ENCODE data around the gene TMCC3. TPM values are rescaled to one million over a fixed set of nuclear protein-coding genes. Genes with fewer than 3 reads are reported as not detected.

Gene TMCC3
- total and polyA plus RNA-seq, 8 donors: 0.58 to 14.3 (median 5.0) TPM

GRCh38 chr12:94525951-94526350 is 124.4 kb downstream of the TMCC3 start:
- Histone ChIP-seq H3K36me3 (no peaks in the 10 kb centered on the region), H3K4me1 (no peaks in the 10 kb centered on the region), H3K27ac (no peak overlapping the region), H3K4me3 (no peak overlapping the region), H3K27me3 (no peaks in the 10 kb centered on the region), H3K9me3 (no peaks in the 10 kb centered on the region)
- intact Hi-C loops (cut with DNase I; ENCODE audit: low total_unique reads): no loop called here
- TF ChIP-seq POLR2A (IDR thresholded peaks at IDR 0.05): no peak
- TF ChIP-seq CTCF (IDR thresholded peaks at IDR 0.05): no peak
- no peak for TF ChIP-seq POLR2AphosphoS5 (IDR thresholded peaks at IDR 0.05)
- TF ChIP-seq EP300 (IDR thresholded peaks at IDR 0.05): no peak
- WGBS, 5 donors: 47 to 58% (median 51%) methylated on average over 2 of the region's 2 CpGs
- DNase-seq: no peak

Small RNA genes lying within 50 kb of the gene (small RNA-seq; reads per million reads assigned to genes)
- 0 reads per million in 4 donors for gene LSM3P2
- 0 reads per million in 4 donors for gene MIR5700

Other genes with a start within 250 kb of the TMCC3 start
- 10 to 100 TPM; 14.8 to 44.4 (median 24.6) TPM for gene CEP83, start 190.7 kb downstream of the TMCC3 start, total RNA-seq
- 1 to 10 TPM; 2.6 to 8.2 (median 4.9) TPM for gene CEP83, start 190.7 kb downstream of the TMCC3 start, polyA plus RNA-seq

All from stomach (tissue), 9 donors.